Measurements from ENCODE around the gene MEIKIN. TPM values are rescaled to one million over a fixed set of nuclear protein-coding genes. Genes with fewer than 3 reads are reported as not detected.

MEIKIN gene
- total and polyA plus RNA-seq, 2 donors (not counting 3 experiments of a cell fraction or from before 2014, with no cell fraction given) = not detected

- Histone ChIP-seq H3K9me3 (replicated peaks; ENCODE audit: control insufficient read depth, insufficient read depth, low read length) (no peaks in the 10 kb centered on the region), H3K4me3 (replicated peaks in 1 of 3; ENCODE audit: insufficient read depth in 1 of 3, low read depth in 1 of 3, low read length in 3 of 3) (no peak overlapping the region), H3K36me3 (ENCODE audit: control insufficient read depth in 2 of 2, extremely low read depth in 1 of 2, insufficient read depth in 2 of 2, low read length in 2 of 2) (no peaks in the 10 kb centered on the region), H2AFZ (ENCODE audit: low read depth, low read length) (no peak overlapping the region), H3K27me3 (ENCODE audit: control insufficient read depth in 2 of 2, insufficient read depth in 2 of 2, low read length in 2 of 2) (peaks cover 6 to 10% of the 10 kb centered on the region in 2 experiments), H3K4me1 (ENCODE audit: control insufficient read depth, extremely low read depth, insufficient read depth, low read length) (no peaks in the 10 kb centered on the region), H3K4me2 (ENCODE audit: insufficient read depth, low read length) (no peak overlapping the region), H3K9ac (replicated peaks; ENCODE audit: extremely low read depth, insufficient read depth, low read length) (no peak overlapping the region), H3K79me2 (ENCODE audit: control insufficient read depth, insufficient read depth, low read length) (no peaks in the 10 kb centered on the region), H3K9me1 (replicated peaks; ENCODE audit: control insufficient read depth, extremely low read depth, insufficient read depth, low read length) (no peaks in the 10 kb centered on the region), H3K27ac (ENCODE audit: insufficient read depth, low read depth, low read length) (no peak overlapping the region), H4K20me1 (replicated peaks; ENCODE audit: control insufficient read depth, extremely low read depth, insufficient read depth, low read length) (no peaks in the 10 kb centered on the region)
- POLR2A ChIA-PET = interaction anchor here (0.6 kb wide), 1 partner anchor 1719 kb away, joined by 3 read pairs; no protein-coding TSS in a partner anchor
- CTCF ChIA-PET = no interaction called here
- dilution Hi-C loops (cut with MboI; ENCODE audit: extremely low pct_ligation_motif_present, low sequenced_read_pairs) = no loop called here
- BruUV-seq (replicated peaks) = no TSS peak
- no peak for DNase-seq (ENCODE audit: low read depth, low spot score)
- intact Hi-C loops (cut with micrococcal nuclease) = no loop called here
- TF ChIP-seq JUN (IDR thresholded peaks at IDR 0.05; ENCODE audit: borderline replicate concordance, insufficient read depth, insufficient read length, low read depth) (no peak), EZH2 (IDR thresholded peaks at IDR 0.05; ENCODE audit: borderline replicate concordance, low read depth, low read length, severe bottlenecking) (no peak), MAX (IDR thresholded peaks at IDR 0.05; ENCODE audit: insufficient read depth, insufficient read length) (no peak), POLR2AphosphoS5 (IDR thresholded peaks at IDR 0.05; ENCODE audit: insufficient read depth, low read depth, low read length) (no peak), POLR2A (IDR thresholded peaks at IDR 0.05; ENCODE audit: low read depth, low read length) (no peak), MYC (IDR thresholded peaks at IDR 0.05; ENCODE audit: low read depth, low read length) (no peak)
- FAIRE-seq = no peak
These were observed 88.1 kb downstream of the MEIKIN start for GRCh38 chr5:131857388-131857787.

GRCh38 chr5:131855452-131855851 is 90.0 kb downstream of the MEIKIN start:
- no peaks in the 10 kb centered on the region for H3K4me1 ChIP-seq (ENCODE audit: control insufficient read depth, extremely low read depth, insufficient read depth, low read length)
- H3K4me2 ChIP-seq (ENCODE audit: insufficient read depth, low read length) = no peak overlapping the region
- FAIRE-seq = no peak
- no peaks in the 10 kb centered on the region for H3K36me3 ChIP-seq (ENCODE audit: control insufficient read depth in 2 of 2, extremely low read depth in 1 of 2, insufficient read depth in 2 of 2, low read length in 2 of 2)
- TF ChIP-seq CTCF (IDR thresholded peaks at IDR 0.05; ENCODE audit: extremely low read depth in 1 of 2, insufficient read depth in 1 of 2, low read depth in 1 of 2, low read length in 2 of 2) (no peak), EZH2 (IDR thresholded peaks at IDR 0.05; ENCODE audit: borderline replicate concordance, low read depth, low read length, severe bottlenecking) (no peak), MYC (IDR thresholded peaks at IDR 0.05; ENCODE audit: low read depth, low read length) (no peak), POLR2A (IDR thresholded peaks at IDR 0.05; ENCODE audit: low read depth, low read length) (no peak), POLR2AphosphoS5 (IDR thresholded peaks at IDR 0.05; ENCODE audit: insufficient read depth, low read depth, low read length) (no peak), JUN (IDR thresholded peaks at IDR 0.05; ENCODE audit: borderline replicate concordance, insufficient read depth, insufficient read length, low read depth) (no peak), GATA2 (IDR thresholded peaks at IDR 0.05; ENCODE audit: insufficient read depth, insufficient read length, low read depth, low read length) (no peak)
- H3K4me3 ChIP-seq (replicated peaks in 1 of 3; ENCODE audit: insufficient read depth in 1 of 3, low read depth in 1 of 3, low read length in 3 of 3) = no peak overlapping the region
- no peaks in the 10 kb centered on the region for H3K9me3 ChIP-seq (replicated peaks; ENCODE audit: control insufficient read depth, insufficient read depth, low read length)
- no peak overlapping the region for H3K27ac ChIP-seq (ENCODE audit: insufficient read depth, low read depth, low read length)
- no peaks in the 10 kb centered on the region for H4K20me1 ChIP-seq (replicated peaks; ENCODE audit: control insufficient read depth, extremely low read depth, insufficient read depth, low read length)
- H3K9me1 ChIP-seq (replicated peaks; ENCODE audit: control insufficient read depth, extremely low read depth, insufficient read depth, low read length) = no peaks in the 10 kb centered on the region
- ChIA-PET POLR2A (no interaction called here), CTCF (interaction anchor here (1.1 to 1.4 kb wide), 2 partner anchors 9 to 23 kb away, joined by 3 read pairs; no protein-coding TSS in a partner anchor)
- H3K27me3 ChIP-seq (ENCODE audit: control insufficient read depth in 2 of 2, insufficient read depth in 2 of 2, low read length in 2 of 2) = peaks cover 6 to 11% of the 10 kb centered on the region in 2 experiments
- dilution Hi-C loops (cut with MboI; ENCODE audit: extremely low pct_ligation_motif_present, low sequenced_read_pairs) (no loop called here), intact Hi-C loops (cut with micrococcal nuclease) (no loop called here)
- H3K9ac ChIP-seq (replicated peaks; ENCODE audit: extremely low read depth, insufficient read depth, low read length) = no peak overlapping the region
- no peaks in the 10 kb centered on the region for H3K79me2 ChIP-seq (ENCODE audit: control insufficient read depth, insufficient read depth, low read length)
- DNase-seq (ENCODE audit: low read depth, low spot score) = no peak
- BruUV-seq (replicated peaks) = no TSS peak
- no peak overlapping the region for H2AFZ ChIP-seq (ENCODE audit: low read depth, low read length)

Data from endothelial cell of umbilical vein (primary cell).